ENCODE data around the gene STH. TPM values are rescaled to one million over a fixed set of nuclear protein-coding genes. Genes with fewer than 3 reads are reported as not detected.

Gene STH
- total RNA-seq, 2 donors from 2014 or later: not detected

DNA sequence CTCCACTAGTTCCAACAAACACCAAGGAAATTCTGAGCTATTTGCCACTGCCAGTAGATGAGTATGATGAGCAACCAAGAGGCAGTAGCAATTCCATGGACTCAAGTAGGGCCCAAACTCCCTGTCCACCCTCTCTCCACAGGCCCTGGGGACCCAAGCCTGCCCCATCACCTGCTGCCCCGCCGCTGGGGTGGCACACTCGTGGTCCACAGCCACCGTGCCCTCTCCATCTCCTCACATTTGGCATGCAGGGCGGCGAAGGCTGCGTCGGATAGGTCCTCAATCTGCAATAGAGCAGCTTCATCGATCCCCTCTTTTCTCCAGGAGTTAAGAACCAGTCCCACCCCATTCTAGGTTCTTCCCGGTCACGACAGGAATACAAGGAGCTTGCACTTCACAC is 33.9 kb downstream of the STH start:
- ATAC-seq (no peak), DNase-seq (no peak)
- H3K27me3 ChIP-seq: no peaks in the 10 kb centered on the region
- 91 to 96% methylated on average over 11 of the region's 11 CpGs for WGBS, 2 donors
- no peak overlapping the region for H3K4me3 ChIP-seq
- H3K4me1 ChIP-seq: peaks cover 75% of the 10 kb centered on the region
- no peak for TF ChIP-seq POLR2A (IDR thresholded peaks at IDR 0.05)
- TF ChIP-seq, protein P1, sequence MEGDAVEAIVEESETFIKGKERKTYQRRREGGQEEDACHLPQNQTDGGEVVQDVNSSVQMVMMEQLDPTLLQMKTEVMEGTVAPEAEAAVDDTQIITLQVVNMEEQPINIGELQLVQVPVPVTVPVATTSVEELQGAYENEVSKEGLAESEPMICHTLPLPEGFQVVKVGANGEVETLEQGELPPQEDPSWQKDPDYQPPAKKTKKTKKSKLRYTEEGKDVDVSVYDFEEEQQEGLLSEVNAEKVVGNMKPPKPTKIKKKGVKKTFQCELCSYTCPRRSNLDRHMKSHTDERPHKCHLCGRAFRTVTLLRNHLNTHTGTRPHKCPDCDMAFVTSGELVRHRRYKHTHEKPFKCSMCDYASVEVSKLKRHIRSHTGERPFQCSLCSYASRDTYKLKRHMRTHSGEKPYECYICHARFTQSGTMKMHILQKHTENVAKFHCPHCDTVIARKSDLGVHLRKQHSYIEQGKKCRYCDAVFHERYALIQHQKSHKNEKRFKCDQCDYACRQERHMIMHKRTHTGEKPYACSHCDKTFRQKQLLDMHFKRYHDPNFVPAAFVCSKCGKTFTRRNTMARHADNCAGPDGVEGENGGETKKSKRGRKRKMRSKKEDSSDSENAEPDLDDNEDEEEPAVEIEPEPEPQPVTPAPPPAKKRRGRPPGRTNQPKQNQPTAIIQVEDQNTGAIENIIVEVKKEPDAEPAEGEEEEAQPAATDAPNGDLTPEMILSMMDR (IDR thresholded peaks at IDR 0.05): no peak
- peaks cover 0 to 11% of the 10 kb centered on the region in 2 donors for H3K36me3 ChIP-seq (replicated peaks in 1 of 2; ENCODE audit: insufficient read depth in 1 of 2, low read depth in 2 of 2)
- intact Hi-C loops (cut with DNase I): no loop called here
- H3K9me3 ChIP-seq: no peaks in the 10 kb centered on the region
- H3K27ac ChIP-seq: peak overlapping the region; percentile 23 to 84 (median 76)

DNA sequence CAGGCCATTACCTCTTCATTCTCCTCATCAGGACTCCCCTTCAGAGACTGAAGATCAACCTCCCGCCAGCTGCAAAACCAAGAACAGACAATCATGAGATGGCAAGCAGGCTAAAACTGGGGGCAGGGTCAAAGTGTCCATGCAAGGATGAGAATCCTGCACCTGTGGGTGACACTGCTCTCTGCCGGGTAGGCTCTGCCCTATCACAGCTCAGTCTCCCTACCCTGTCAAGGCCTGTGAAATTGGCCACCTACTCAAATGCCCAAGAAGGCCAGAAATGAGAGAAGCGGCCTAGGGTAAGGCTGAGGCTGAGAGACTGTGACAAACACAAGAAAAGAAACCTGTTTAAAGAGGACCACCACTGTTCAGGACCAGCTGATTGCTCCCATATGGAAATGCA is 34.3 kb downstream of the STH start:
- Histone ChIP-seq H3K27ac (peak overlapping the region in 3 of 4 donors; percentile 71 to 84 (median 82)), H3K4me1 (peaks cover 70% of the 10 kb centered on the region), H3K4me3 (no peak overlapping the region), H3K36me3 (replicated peaks in 1 of 2; ENCODE audit: insufficient read depth in 1 of 2, low read depth in 2 of 2) (peaks cover 0 to 15% of the 10 kb centered on the region in 2 donors), H3K9me3 (no peaks in the 10 kb centered on the region), H3K27me3 (no peaks in the 10 kb centered on the region)
- intact Hi-C loops (cut with DNase I): no loop called here
- TF ChIP-seq POLR2A (IDR thresholded peaks at IDR 0.05): peak in 2 of 3 donors; percentile 45 to 60
- TF ChIP-seq, protein P1 (IDR thresholded peaks at IDR 0.05): peak in 1 of 7 experiments; percentile 5
- ATAC-seq (peak; percentile 70), DNase-seq (peak; percentile 65 to 87 (median 76))
- 40 to 47% methylated on average over 3 of the region's 3 CpGs for WGBS, 2 donors

DNA sequence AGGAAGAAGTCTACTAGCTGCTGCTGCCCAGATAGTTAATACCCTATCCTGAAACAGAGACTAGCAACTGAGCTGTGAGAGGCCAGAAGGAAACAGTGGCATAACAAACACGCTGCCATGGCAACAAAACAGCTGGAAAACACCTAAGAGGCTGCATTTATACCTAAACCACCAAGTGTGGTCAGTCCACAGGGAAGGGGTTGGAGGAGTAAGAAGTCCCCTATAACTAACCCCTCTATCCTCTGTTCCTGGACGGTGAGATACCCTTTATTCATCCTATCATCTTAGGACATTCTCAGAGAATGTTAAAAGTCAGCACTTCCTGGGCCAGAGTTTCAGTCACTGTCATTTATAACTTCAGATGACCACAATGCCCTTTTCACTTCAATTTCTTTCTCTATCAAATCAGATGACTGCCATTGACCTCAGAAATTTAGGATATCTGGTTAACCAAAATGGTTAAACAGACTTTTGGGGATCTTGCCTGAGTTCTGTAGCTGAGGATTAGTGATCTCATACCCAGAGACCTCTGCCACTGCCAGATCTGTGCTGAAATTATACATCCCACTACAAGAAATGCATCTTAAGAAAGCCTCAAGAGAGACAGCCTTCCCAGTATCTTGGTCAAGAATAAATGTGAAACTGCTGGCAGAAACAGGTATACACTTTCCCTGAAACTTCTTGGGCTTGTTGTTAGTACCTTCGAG is 36.2 kb downstream of the STH start:
- no peak overlapping the region for H3K4me3 ChIP-seq
- H3K27me3 ChIP-seq: no peaks in the 10 kb centered on the region
- H3K9me3 ChIP-seq: no peaks in the 10 kb centered on the region
- peak in 1 of 3 donors; percentile 6 for TF ChIP-seq POLR2A (IDR thresholded peaks at IDR 0.05)
- TF ChIP-seq, protein P1 (IDR thresholded peaks at IDR 0.05): no peak
- intact Hi-C loops (cut with DNase I): no loop called here
- 62 to 66% methylated on average over 3 of the region's 3 CpGs for WGBS, 2 donors
- ATAC-seq: peak; percentile 77
- peaks cover 66% of the 10 kb centered on the region for H3K4me1 ChIP-seq
- DNase-seq: peak; percentile 57 to 81 (median 76)
- H3K36me3 ChIP-seq (replicated peaks in 1 of 2; ENCODE audit: insufficient read depth in 1 of 2, low read depth in 2 of 2): peaks cover 0 to 17% of the 10 kb centered on the region in 2 donors
- H3K27ac ChIP-seq: peak overlapping the region in 3 of 4 donors; percentile 71 to 84 (median 82)

DNA sequence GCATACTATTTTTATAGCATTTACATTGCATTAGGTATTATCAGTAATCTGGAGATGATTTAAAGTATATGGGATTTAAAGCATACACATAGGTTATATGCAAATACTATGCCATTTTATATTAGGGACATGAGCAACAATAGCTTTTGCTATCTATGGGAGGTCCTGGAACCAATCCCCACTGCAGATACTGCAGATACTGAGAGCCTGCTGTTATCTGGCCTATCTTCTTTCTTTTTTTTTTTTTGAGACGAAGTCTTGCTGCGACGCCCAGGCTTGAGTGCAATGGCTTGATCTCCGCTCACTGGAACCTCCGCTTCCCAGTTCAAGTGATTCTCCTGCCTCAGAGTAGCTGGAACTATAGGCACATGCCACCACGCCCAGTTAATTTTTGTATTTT is 37.4 kb downstream of the STH start:
- Histone ChIP-seq H3K36me3 (replicated peaks in 1 of 2; ENCODE audit: insufficient read depth in 1 of 2, low read depth in 2 of 2) (peaks cover 0 to 17% of the 10 kb centered on the region in 2 donors), H3K27me3 (no peaks in the 10 kb centered on the region), H3K4me1 (peaks cover 66% of the 10 kb centered on the region), H3K27ac (peak overlapping the region in 1 of 4 donors; percentile 26), H3K4me3 (no peak overlapping the region), H3K9me3 (no peaks in the 10 kb centered on the region)
- no peak for DNase-seq
- 87 to 90% methylated on average over 6 of the region's 6 CpGs for WGBS, 2 donors
- intact Hi-C loops (cut with DNase I): no loop called here
- no peak for TF ChIP-seq POLR2A (IDR thresholded peaks at IDR 0.05)
- TF ChIP-seq, protein P1 (IDR thresholded peaks at IDR 0.05): no peak
- no peak for ATAC-seq

Data from body of pancreas (tissue), 4 donors.